Activated B cell treated with CpG ODN at 0.5 μM for 24 hours (primary cell): ENCODE results near the gene IDE. TPM values are rescaled to one million over a fixed set of nuclear protein-coding genes. Genes with fewer than 3 reads are reported as not detected.
"Not testable (repeated sequence)": the region's sequence is repeated elsewhere in the genome, so short reads cannot be mapped to it uniquely, and the experiment has no call there.

ENCODE experiments used
- ATAC-seq: fragments of 200-7000 bp; cut with Tn5 transposase; one replicate; pipeline ENCODE4 v1.10.0; 2021; ENCODE audit warnings: low read depth, mild to moderate bottlenecking, moderate library complexity
- CTCF ChIA-PET: fragments of 350-600 bp; sonication (Branson Sonifier 250); formaldehyde crosslinking; loops from one replicate; lab custom pipeline; 2021; ENCODE audit warnings: antibody characterized with exemption; lab: Charles Lee
- POLR2A ChIA-PET: fragments of 350-600 bp; sonication (Branson Sonifier 250); formaldehyde crosslinking; loops from one replicate; lab custom pipeline; 2021; ENCODE audit warnings: antibody characterized with exemption; lab: Charles Lee
- DNase-seq: peaks from one replicate; pipeline ENCODE4 v3.0.0; 2022
- H3K27ac Mint-ChIP-seq: one replicate; pipeline ENCODE4 v1.8.0; 2020; ENCODE audit warnings: mixed read lengths
- H3K27me3 Mint-ChIP-seq: one replicate; pipeline ENCODE4 v1.8.0; 2021; ENCODE audit warnings: mixed read lengths
- H3K36me3 Mint-ChIP-seq: one replicate; pipeline ENCODE4 v1.8.0; 2021; ENCODE audit warnings: low read depth, mixed read lengths
- H3K4me1 Mint-ChIP-seq: one replicate; pipeline ENCODE4 v1.8.0; 2021; ENCODE audit warnings: mixed read lengths
- H3K4me3 Mint-ChIP-seq: one replicate; pipeline ENCODE4 v1.8.0; 2020; ENCODE audit warnings: mild to moderate bottlenecking, mixed read lengths
- H3K9me3 Mint-ChIP-seq: one replicate; pipeline ENCODE4 v1.8.0; 2020; ENCODE audit warnings: mixed read lengths
- intact Hi-C: fragments of 100-400 bp; cut with micrococcal nuclease; formaldehyde crosslinking; loops from one replicate; pipeline ENCODE4 v1.15.1; 2024
- total RNA-seq: library from RNA; stranded (reverse); gene quantifications from 2 replicates; pipeline ENCODE4 v1.2.3, GENCODE V29; 2022
- TF ChIP-seq, protein P1 (sequence below): fragments of 200-600 bp; IDR thresholded peaks from one replicate; pipeline ENCODE4 v1.8.0; 2022; ENCODE audit warnings: antibody characterized with exemption, mild to moderate bottlenecking

Gene IDE
- total RNA-seq, 1 donor from 2014 or later, result 39.2 TPM

DNA sequence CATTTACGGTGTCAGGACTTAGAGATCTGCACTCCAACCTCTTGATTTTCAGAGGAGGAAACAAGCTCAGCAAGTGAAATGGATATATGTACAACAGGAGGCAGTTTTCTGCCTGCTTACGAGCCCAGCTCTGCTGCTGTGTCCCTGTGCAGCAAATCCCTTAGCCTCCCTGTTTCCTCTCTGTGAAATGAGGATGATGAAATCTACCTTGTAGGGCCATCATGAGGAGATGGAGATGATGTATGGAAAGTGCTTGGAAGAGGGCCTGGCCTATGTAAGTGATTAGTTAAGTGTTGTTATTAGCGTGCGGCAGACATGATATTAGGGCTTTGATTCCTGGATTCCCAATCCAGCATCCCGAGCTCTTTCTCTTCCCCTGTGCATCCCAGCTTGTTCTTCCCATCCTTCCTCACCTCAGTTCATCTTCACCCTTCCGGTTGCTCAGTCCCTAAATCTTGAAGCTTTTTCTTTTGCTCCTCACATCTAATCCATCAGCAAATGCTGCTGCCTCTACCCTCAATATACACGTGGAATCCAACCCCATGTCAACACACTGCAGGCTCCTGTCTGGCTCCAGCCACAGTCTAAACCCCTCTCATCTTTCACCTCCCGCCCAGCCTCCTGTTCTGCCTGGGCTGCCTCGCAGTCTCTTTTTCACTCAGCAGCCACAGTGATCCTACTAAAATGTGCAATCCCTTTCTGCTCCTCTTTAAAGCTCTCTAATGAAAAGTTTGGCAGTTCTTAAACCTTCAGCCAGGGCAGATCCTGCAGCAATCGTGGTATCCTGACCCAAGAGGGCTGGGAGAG is 169.1 kb downstream of the IDE start:
- H3K4me3 Mint-ChIP-seq, result no peak overlapping the region
- no peak for ATAC-seq

GRCh38 chr10:92402234-92402633 is 171.7 kb downstream of the IDE start:
- ATAC-seq, H3K27ac Mint-ChIP-seq, intact Hi-C loops, H3K36me3 Mint-ChIP-seq, DNase-seq, H3K4me1 Mint-ChIP-seq, H3K4me3 Mint-ChIP-seq, H3K27me3 Mint-ChIP-seq, CTCF ChIA-PET, H3K9me3 Mint-ChIP-seq, POLR2A ChIA-PET: not testable (repeated sequence)

More for the DNA sequence above, 169.1 kb downstream of the IDE start:
- no peaks in the 10 kb centered on the region for H3K36me3 Mint-ChIP-seq
- intact Hi-C loops, result no loop called here
- CTCF ChIA-PET, result no interaction called here
- TF ChIP-seq, protein P1, sequence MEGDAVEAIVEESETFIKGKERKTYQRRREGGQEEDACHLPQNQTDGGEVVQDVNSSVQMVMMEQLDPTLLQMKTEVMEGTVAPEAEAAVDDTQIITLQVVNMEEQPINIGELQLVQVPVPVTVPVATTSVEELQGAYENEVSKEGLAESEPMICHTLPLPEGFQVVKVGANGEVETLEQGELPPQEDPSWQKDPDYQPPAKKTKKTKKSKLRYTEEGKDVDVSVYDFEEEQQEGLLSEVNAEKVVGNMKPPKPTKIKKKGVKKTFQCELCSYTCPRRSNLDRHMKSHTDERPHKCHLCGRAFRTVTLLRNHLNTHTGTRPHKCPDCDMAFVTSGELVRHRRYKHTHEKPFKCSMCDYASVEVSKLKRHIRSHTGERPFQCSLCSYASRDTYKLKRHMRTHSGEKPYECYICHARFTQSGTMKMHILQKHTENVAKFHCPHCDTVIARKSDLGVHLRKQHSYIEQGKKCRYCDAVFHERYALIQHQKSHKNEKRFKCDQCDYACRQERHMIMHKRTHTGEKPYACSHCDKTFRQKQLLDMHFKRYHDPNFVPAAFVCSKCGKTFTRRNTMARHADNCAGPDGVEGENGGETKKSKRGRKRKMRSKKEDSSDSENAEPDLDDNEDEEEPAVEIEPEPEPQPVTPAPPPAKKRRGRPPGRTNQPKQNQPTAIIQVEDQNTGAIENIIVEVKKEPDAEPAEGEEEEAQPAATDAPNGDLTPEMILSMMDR, result no peak
- no peak for DNase-seq
- H3K9me3 Mint-ChIP-seq, result no peaks in the 10 kb centered on the region
- peaks cover 2% of the 10 kb centered on the region for H3K27me3 Mint-ChIP-seq
- H3K27ac Mint-ChIP-seq, result no peak overlapping the region
- H3K4me1 Mint-ChIP-seq, result no peaks in the 10 kb centered on the region
- POLR2A ChIA-PET, result no interaction called here

Other genes starting within 250 kb of the IDE start
- gene KIF11, start 19.0 kb upstream of the IDE start, total RNA-seq, result 2.2 and 2.5 TPM in 2 replicates
- 50.3 and 55.1 TPM in 2 replicates for gene HHEX, start 115.9 kb upstream of the IDE start, total RNA-seq